A549 (cell line): ENCODE results near the gene RAD51B.

Experiments used
- CBX2 ChIP-seq: fragments of 200-600 bp; sonication (generic); IDR thresholded peaks from 2 replicates; pipeline ENCODE4 v1.6.1; 2016; ENCODE audit warnings: low read depth, mild to moderate bottlenecking, borderline replicate concordance
- CEBPB ChIP-seq, 2 experiments: fragments of >200 bp in 1 of 2; sonication (Bioruptor Twin) in 1 of 2; formaldehyde crosslinking in 1 of 2; IDR thresholded peaks; 2 replicates each; pipeline ENCODE4 v1.6.1; 2012 to 2016
- CTCF ChIP-seq: fragments of >200 bp; sonication (Bioruptor Twin); formaldehyde crosslinking; IDR thresholded peaks from 3 replicates; pipeline ENCODE4 v1.5.1; 2016
- ESRRA ChIP-seq: fragments of 150-350 bp; IDR thresholded peaks from 2 replicates; pipeline ENCODE4 v1.6.1; 2014; ENCODE audit warnings: mild to moderate bottlenecking, low read length, borderline replicate concordance
- HOXA7 ChIP-seq: fragments of 250-450 bp; sonication (Bioruptor Pico); IDR thresholded peaks from 2 replicates; pipeline ENCODE4 v1.5.0; 2020; ENCODE audit warnings: mild to moderate bottlenecking, moderate library complexity
- JUN ChIP-seq, 2 experiments: fragments of >200 bp; sonication (Bioruptor Twin); formaldehyde crosslinking; IDR thresholded peaks; 2 replicates in 1 of 2; 3 replicates in 1 of 2; pipeline ENCODE4 v1.6.1; 2016 to 2017
- KDM5A ChIP-seq: fragments of 200-600 bp; sonication (generic); IDR thresholded peaks from 2 replicates; pipeline ENCODE4 v1.6.1; 2016; ENCODE audit warnings: antibody characterized with exemption, mild to moderate bottlenecking
- NR3C1 ChIP-seq: fragments of >200 bp; sonication (Bioruptor Twin); formaldehyde crosslinking; IDR thresholded peaks from 3 replicates; pipeline ENCODE4 v1.6.1; 2017
- PHF8 ChIP-seq: fragments of 200-600 bp; sonication (generic); IDR thresholded peaks from 2 replicates; pipeline ENCODE4 v1.6.1; 2016; ENCODE audit warnings: low read depth, mild to moderate bottlenecking, antibody characterized with exemption, moderate library complexity, borderline replicate concordance
- POLR2A ChIP-seq: IDR thresholded peaks from 2 replicates; pipeline ENCODE4 v1.6.1; 2012; ENCODE audit warnings: mild to moderate bottlenecking, low read length
- POLR2AphosphoS2 ChIP-seq: conservative IDR thresholded peaks from 2 replicates; pipeline ENCODE4 v1.6.1; 2012; ENCODE audit warnings: low read length, improper control_type of control experiment, inconsistent platforms
- REST ChIP-seq: fragments of 200-600 bp; sonication (generic); IDR thresholded peaks from 2 replicates; pipeline ENCODE4 v1.6.1; 2016; ENCODE audit warnings: antibody characterized with exemption, mild to moderate bottlenecking, moderate library complexity
- RFX5 ChIP-seq: fragments of 450-650 bp; IDR thresholded peaks from 2 replicates; pipeline ENCODE4 v1.7.1; 2014; ENCODE audit warnings: antibody characterized with exemption, mild to moderate bottlenecking, moderate library complexity
- SMC3 ChIP-seq: fragments of >200 bp; sonication (Bioruptor Twin); formaldehyde crosslinking; IDR thresholded peaks from 3 replicates; pipeline ENCODE4 v1.6.1; 2018; ENCODE audit warnings: inconsistent platforms

- TF ChIP-seq CTCF, result no peak
- TF ChIP-seq RFX5, result no peak
- TF ChIP-seq POLR2A, result no peak
- no peak for TF ChIP-seq JUN (IDR thresholded peaks at IDR 0.05)
- TF ChIP-seq KDM5A, result no peak
- TF ChIP-seq REST, result no peak
- TF ChIP-seq PHF8, result no peak
- TF ChIP-seq POLR2AphosphoS2, result no peak
- TF ChIP-seq SMC3, result no peak
- no peak for TF ChIP-seq CEBPB (IDR thresholded peaks at IDR 0.05)
- TF ChIP-seq CBX2, result no peak
- TF ChIP-seq ESRRA, result no peak
- no peak for TF ChIP-seq NR3C1
- TF ChIP-seq HOXA7 (CRISPR knock-in tag), result no peak
These were observed 113.2 kb downstream of the RAD51B start for GRCh38 chr14:67932708-67933246.
